B cell (primary cell): ENCODE measurements around the gene PDE6B. TPM values are rescaled to one million over a fixed set of nuclear protein-coding genes. Genes with fewer than 3 reads are reported as not detected.
"Not testable (repeated sequence)": the region's sequence is repeated elsewhere in the genome, so short reads cannot be mapped to it uniquely, and the experiment has no call there.

Source experiments
- ATAC-seq: fragments of 200-7000 bp; cut with Tn5 transposase; one replicate; pipeline ENCODE4 v1.10.0; 2021; ENCODE audit warnings: low read depth, mild to moderate bottlenecking, moderate number of reproducible peaks, moderate library complexity
- CTCF ChIA-PET: fragments of 350-600 bp; sonication (Branson Sonifier 250); formaldehyde crosslinking; loops from one replicate; lab custom pipeline; 2021; ENCODE audit warnings: antibody characterized with exemption, inconsistent platforms; lab: Charles Lee
- POLR2A ChIA-PET: fragments of 350-600 bp; sonication (Branson Sonifier 250); formaldehyde crosslinking; loops from one replicate; lab custom pipeline; 2021; ENCODE audit warnings: antibody characterized with exemption; lab: Charles Lee
- DNase-seq: peaks from one replicate; pipeline ENCODE4 v3.0.0; 2013
- H2AFZ ChIP-seq: 2 replicates; pipeline ENCODE4 v1.6.1; 2012; ENCODE audit warnings: mild to moderate bottlenecking, low read depth, low read length; ENCODE audit not compliant: insufficient read depth, poor library complexity, severe bottlenecking
- H3K27ac ChIP-seq, 2 donors: 1 replicate in 1 of 2; 2 replicates in 1 of 2; pipeline ENCODE4 v1.5.1; 2012 to 2013; ENCODE audit warnings: low read length in 2 of 2, mild to moderate bottlenecking in 2 of 2, moderate library complexity in 1 of 2
- H3K27me3 ChIP-seq, 4 experiments: fragments of 200-600 bp in 1 of 4; sonication (generic) in 1 of 4; replicated peaks in 1 of 4; 1 replicate in 2 of 4; 2 replicates in 2 of 4; pipeline versions ENCODE4 v1.6.1 to v1.7.0; 2013 to 2016; ENCODE audit warnings: low read length in 3 of 4, mild to moderate bottlenecking in 2 of 4, mixed read lengths in 1 of 4, moderate library complexity in 1 of 4; ENCODE audit not compliant: insufficient read depth in 4 of 4, control insufficient read depth in 3 of 4; ENCODE audit errors: control extremely low read depth in 1 of 4
- H3K36me3 ChIP-seq, 2 experiments: replicated peaks in 1 of 2; 1 replicate in 1 of 2; 2 replicates in 1 of 2; pipeline versions ENCODE4 v1.6.1 to v1.7.1; 2013; ENCODE audit warnings: low read length in 1 of 2; ENCODE audit not compliant: insufficient read depth in 2 of 2, control insufficient read depth in 1 of 2; ENCODE audit errors: control extremely low read depth in 1 of 2, extremely low read depth in 1 of 2
- H3K4me1 ChIP-seq, 2 donors: fragments of 200-600 bp in 1 of 2; sonication (generic) in 1 of 2; 1 replicate in 1 of 2; 2 replicates in 1 of 2; pipeline versions ENCODE4 v1.5.1 to v1.6.1; 2013 to 2017; ENCODE audit warnings: low read length in 2 of 2; ENCODE audit not compliant: control insufficient read depth in 2 of 2, insufficient read depth in 2 of 2
- H3K4me2 ChIP-seq: replicated peaks from 2 replicates; pipeline ENCODE3; 2012; ENCODE audit warnings: mild to moderate bottlenecking, low read depth, low read length; ENCODE audit not compliant: poor library complexity, severe bottlenecking
- H3K4me3 ChIP-seq, 5 experiments: fragments of 200-600 bp in 1 of 5; sonication (generic) in 1 of 5; 1 replicate in 3 of 5; 2 replicates in 2 of 5; pipeline versions ENCODE4 v1.5.1 to v1.7.0; 2011 to 2016; ENCODE audit warnings: low read length in 4 of 5, mild to moderate bottlenecking in 4 of 5, low read depth in 2 of 5, control low read depth in 1 of 5, moderate library complexity in 1 of 5; ENCODE audit not compliant: insufficient read depth in 1 of 5; ENCODE audit errors: control extremely low read depth in 1 of 5, extremely low read depth in 1 of 5
- H3K79me2 ChIP-seq: fragments of 200-600 bp; sonication (generic); one replicate; pipeline ENCODE4 v1.6.0; 2016; ENCODE audit warnings: low read length; ENCODE audit not compliant: control insufficient read depth, insufficient read depth
- H3K9ac ChIP-seq: fragments of 200-600 bp; sonication (generic); 2 replicates; pipeline ENCODE4 v1.6.1; 2017; ENCODE audit warnings: mild to moderate bottlenecking, low read length, moderate library complexity
- H3K9me3 ChIP-seq, 3 donors: one replicate each; pipeline versions ENCODE4 v1.6.1 to v1.7.1; 2013; ENCODE audit warnings: low read length in 2 of 3; ENCODE audit not compliant: control insufficient read depth in 2 of 3, insufficient read depth in 1 of 3; ENCODE audit errors: control extremely low read depth in 1 of 3
- H4K20me1 ChIP-seq: 2 replicates; pipeline ENCODE4 v1.6.0; 2012; ENCODE audit warnings: mild to moderate bottlenecking, low read length; ENCODE audit not compliant: insufficient read depth, control insufficient read depth, poor library complexity, severe bottlenecking
- H3K27ac Mint-ChIP-seq: one replicate; pipeline ENCODE4 v1.8.0; 2021; ENCODE audit warnings: mixed read lengths
- H3K27me3 Mint-ChIP-seq: one replicate; pipeline ENCODE4 v1.8.0; 2021; ENCODE audit warnings: mixed read lengths
- H3K4me1 Mint-ChIP-seq: one replicate; pipeline ENCODE4 v1.8.0; 2021; ENCODE audit warnings: mixed read lengths
- H3K4me3 Mint-ChIP-seq: one replicate; pipeline ENCODE4 v1.8.0; 2021; ENCODE audit warnings: mixed read lengths
- H3K9me3 Mint-ChIP-seq: one replicate; pipeline ENCODE4 v1.8.0; 2022; ENCODE audit warnings: mixed read lengths; ENCODE audit not compliant: insufficient read depth
- EZH2 ChIP-seq: IDR thresholded peaks from 2 replicates; pipeline ENCODE4 v1.6.1; 2012; ENCODE audit warnings: borderline replicate concordance, low read depth, mild to moderate bottlenecking, moderate library complexity, low read length; ENCODE audit not compliant: insufficient read depth, poor library complexity, severe bottlenecking
- WGBS: methylation state at CpG from one replicate; pipeline ENCODE4 v1.1.5; 2013; ENCODE audit warnings: missing lambda C conversion rate; ENCODE audit not compliant: insufficient coverage; 5-methylcytosine and 5-hydroxymethylcytosine counted together
- intact Hi-C: fragments of 100-400 bp; cut with micrococcal nuclease; formaldehyde crosslinking; loops from one replicate; pipeline ENCODE4 v1.10.0; 2022
- polyA plus RNA-seq: library from polyadenylated mRNA; depleted of rRNA; stranded (reverse); fragments of >200 nt; gene quantifications from 2 replicates; pipeline ENCODE4 v1.2.3, GENCODE V29; 2012
- total RNA-seq, 2 donors: library from RNA; stranded (reverse); fragments of 120-200 nt in 1 of 2; gene quantifications; 1 replicate in 1 of 2; 2 replicates in 1 of 2; pipeline versions ENCODE4 v1.2.3 to v1.2.4, GENCODE V29; 2013 to 2022
- TF ChIP-seq, protein P1 (sequence below): fragments of 200-600 bp; IDR thresholded peaks from one replicate; pipeline ENCODE4 v1.8.0; 2022; ENCODE audit warnings: antibody characterized with exemption, mild to moderate bottlenecking

Gene PDE6B
- total and polyA plus RNA-seq, 2 donors (not counting 1 experiment from before 2014, with no cell fraction given): 20.0 to 25.2 TPM

DNA sequence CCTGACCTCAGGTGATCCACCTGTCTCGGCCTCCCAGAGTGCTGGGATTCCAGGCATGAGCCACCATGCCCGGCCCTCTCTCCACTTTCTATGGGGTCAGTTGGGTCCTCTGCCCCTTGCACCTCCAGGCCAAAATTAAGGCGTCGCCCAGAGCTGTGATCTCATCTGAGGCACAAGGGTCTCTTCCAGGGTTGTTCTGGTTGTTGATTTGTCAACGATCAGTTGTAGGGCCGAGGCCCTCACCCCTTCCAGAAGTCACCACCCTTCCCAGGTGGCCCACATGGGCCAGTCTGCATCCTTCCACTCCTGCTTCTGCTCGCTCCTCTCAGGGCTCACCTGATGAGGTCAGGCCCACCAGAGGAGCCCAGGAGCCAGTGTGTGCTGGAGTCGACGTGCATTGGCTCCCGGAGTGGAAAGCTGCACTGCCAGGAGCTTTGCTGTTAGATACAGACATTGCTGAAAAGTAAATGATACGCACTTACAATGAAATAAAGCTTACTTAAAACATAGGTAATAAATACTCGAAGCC lies 35.0 kb upstream of the PDE6B start:
- Histone ChIP-seq H3K4me1 (no peaks in the 10 kb centered on the region), H3K9me3 (peaks cover 0 to 37% (median 3%) of the 10 kb centered on the region in 3 donors), H4K20me1 (no peaks in the 10 kb centered on the region), H3K36me3 (no peaks in the 10 kb centered on the region), H3K4me2 (no peak overlapping the region), H3K4me3 (no peak overlapping the region), H3K79me2 (no peaks in the 10 kb centered on the region), H3K27ac (no peak overlapping the region), H3K9ac (no peak overlapping the region), H3K27me3 (peaks cover 0 to 4% (median 0%) of the 10 kb centered on the region in 4 experiments), H2AFZ (no peak overlapping the region)
- peaks cover 32% of the 10 kb centered on the region for H3K27me3 Mint-ChIP-seq
- H3K4me3 Mint-ChIP-seq: no peak overlapping the region
- ChIA-PET CTCF (no interaction called here), POLR2A (no interaction called here)
- ATAC-seq (no peak), DNase-seq (no peak)
- WGBS: 93% methylated on average over 5 of the region's 12 CpGs
- H3K27ac Mint-ChIP-seq: no peak overlapping the region
- peaks cover 4% of the 10 kb centered on the region for H3K9me3 Mint-ChIP-seq
- TF ChIP-seq, protein P1, sequence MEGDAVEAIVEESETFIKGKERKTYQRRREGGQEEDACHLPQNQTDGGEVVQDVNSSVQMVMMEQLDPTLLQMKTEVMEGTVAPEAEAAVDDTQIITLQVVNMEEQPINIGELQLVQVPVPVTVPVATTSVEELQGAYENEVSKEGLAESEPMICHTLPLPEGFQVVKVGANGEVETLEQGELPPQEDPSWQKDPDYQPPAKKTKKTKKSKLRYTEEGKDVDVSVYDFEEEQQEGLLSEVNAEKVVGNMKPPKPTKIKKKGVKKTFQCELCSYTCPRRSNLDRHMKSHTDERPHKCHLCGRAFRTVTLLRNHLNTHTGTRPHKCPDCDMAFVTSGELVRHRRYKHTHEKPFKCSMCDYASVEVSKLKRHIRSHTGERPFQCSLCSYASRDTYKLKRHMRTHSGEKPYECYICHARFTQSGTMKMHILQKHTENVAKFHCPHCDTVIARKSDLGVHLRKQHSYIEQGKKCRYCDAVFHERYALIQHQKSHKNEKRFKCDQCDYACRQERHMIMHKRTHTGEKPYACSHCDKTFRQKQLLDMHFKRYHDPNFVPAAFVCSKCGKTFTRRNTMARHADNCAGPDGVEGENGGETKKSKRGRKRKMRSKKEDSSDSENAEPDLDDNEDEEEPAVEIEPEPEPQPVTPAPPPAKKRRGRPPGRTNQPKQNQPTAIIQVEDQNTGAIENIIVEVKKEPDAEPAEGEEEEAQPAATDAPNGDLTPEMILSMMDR: no peak
- no peak for TF ChIP-seq EZH2
- no peaks in the 10 kb centered on the region for H3K4me1 Mint-ChIP-seq
- intact Hi-C loops: no loop called here

DNA sequence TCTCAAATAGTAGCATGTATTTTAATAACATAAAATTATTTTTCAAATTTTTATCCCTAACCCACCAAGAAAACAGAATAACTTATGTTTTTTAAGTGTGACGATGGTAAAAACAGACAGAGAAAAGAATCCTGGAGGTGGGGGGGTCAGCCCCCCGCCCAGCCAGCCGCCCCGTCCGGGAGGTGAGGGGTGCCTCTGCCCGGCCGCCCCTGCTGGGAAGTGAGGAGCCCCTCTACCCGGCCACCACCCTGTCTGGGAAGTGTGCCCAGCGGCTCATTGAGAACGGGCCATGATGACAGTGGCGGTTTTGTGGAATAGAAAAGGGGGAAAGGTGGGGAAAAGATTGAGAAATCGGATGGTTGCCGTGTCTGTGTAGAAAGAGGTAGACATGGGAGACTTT lies 33.2 kb upstream of the PDE6B start:
- H3K4me2 ChIP-seq, H3K9me3 Mint-ChIP-seq, H2AFZ ChIP-seq, ATAC-seq, H3K4me3 Mint-ChIP-seq, H3K79me2 ChIP-seq, H3K4me1 ChIP-seq, H3K4me1 Mint-ChIP-seq, H4K20me1 ChIP-seq, POLR2A ChIA-PET, H3K36me3 ChIP-seq, H3K27ac ChIP-seq, H3K27me3 ChIP-seq, DNase-seq, H3K9ac ChIP-seq, H3K27ac Mint-ChIP-seq, intact Hi-C loops, H3K4me3 ChIP-seq, CTCF ChIA-PET: not testable (repeated sequence)
- 80% methylated on average over 7 of the region's 13 CpGs for WGBS
- H3K27me3 Mint-ChIP-seq: peaks cover 26% of the 10 kb centered on the region
- H3K9me3 ChIP-seq: peaks cover 0 to 37% (median 2%) of the 10 kb centered on the region in 3 donors
